ENCODE results near the gene SUMO2. TPM values are rescaled to one million over a fixed set of nuclear protein-coding genes. Genes with fewer than 3 reads are reported as not detected.
A peak's percentile ranks its signal among the peaks of the same experiment; 100 is the strongest.
"Not testable (repeated sequence)": the region's sequence is repeated elsewhere in the genome, so short reads cannot be mapped to it uniquely, and the experiment has no call there.

SUMO2 gene
- total and polyA plus RNA-seq, 5 donors: 99.1 to 272 (median 252) TPM

- intact Hi-C loops (cut with DNase I): no loop called here
Measured at GRCh38 chr17:75159196-75160031, 23.3 kb downstream of the SUMO2 start.

GRCh38 chr17:75158480-75158879 lies 24.3 kb downstream of the SUMO2 start:
- intact Hi-C loops (cut with DNase I); H3K27me3 ChIP-seq (ENCODE audit: control insufficient read depth, insufficient read depth); H3K4me3 ChIP-seq (ENCODE audit: low read length); H3K4me1 ChIP-seq (ENCODE audit: control insufficient read depth, insufficient read depth, low read length); H3K27ac ChIP-seq (ENCODE audit: low read length); ATAC-seq; DNase-seq; H3K9me3 ChIP-seq (ENCODE audit: control insufficient read depth, low read length): not testable (repeated sequence)
- 90% methylated on average over 8 of the region's 8 CpGs for WGBS

More at GRCh38 chr17:75159196-75160031, 23.3 kb downstream of the SUMO2 start:
- no peaks in the 10 kb centered on the region for H3K4me1 ChIP-seq (ENCODE audit: control insufficient read depth, insufficient read depth, low read length)
- H3K9me3 ChIP-seq (ENCODE audit: control insufficient read depth, low read length): no peaks in the 10 kb centered on the region
- DNase-seq (no peak), ATAC-seq (no peak)
- H3K4me3 ChIP-seq (ENCODE audit: low read length): no peak overlapping the region
- H3K27ac ChIP-seq (ENCODE audit: low read length): no peak overlapping the region
- 90% methylated on average over 4 of the region's 4 CpGs for WGBS
- no peaks in the 10 kb centered on the region for H3K27me3 ChIP-seq (ENCODE audit: control insufficient read depth, insufficient read depth)

- DNase-seq (no peak), ATAC-seq (no peak)
- 92% methylated on average over 3 of the region's 3 CpGs for WGBS
- H3K4me1 ChIP-seq (ENCODE audit: control insufficient read depth, insufficient read depth, low read length): peaks cover 3% of the 10 kb centered on the region
- H3K9me3 ChIP-seq (ENCODE audit: control insufficient read depth, low read length): no peaks in the 10 kb centered on the region
- H3K4me3 ChIP-seq (ENCODE audit: low read length): no peak overlapping the region
- intact Hi-C loops (cut with DNase I): no loop called here
- H3K27me3 ChIP-seq (ENCODE audit: control insufficient read depth, insufficient read depth): no peaks in the 10 kb centered on the region
- H3K27ac ChIP-seq (ENCODE audit: low read length): no peak overlapping the region
Measured at GRCh38 chr17:75155191-75155601, 27.6 kb downstream of the SUMO2 start.

GRCh38 chr17:75154195-75155106 lies 28.3 kb downstream of the SUMO2 start, which contains the start of gene JPT1:
JPT1 (minus strand) TSS chr17:75154512; CDS start chr17:75154397, 115 bp downstream.
- peak within 1 kb of the TSS; percentile 82 for H3K4me3 ChIP-seq (ENCODE audit: low read length)
- no peaks in the 10 kb centered on the region for H3K27me3 ChIP-seq (ENCODE audit: control insufficient read depth, insufficient read depth)
- peak within 1 kb of the TSS; percentile 80 for H3K27ac ChIP-seq (ENCODE audit: low read length)
- WGBS: 2% methylated on average over 67 of the region's 67 CpGs
- peaks cover 3% of the 10 kb centered on the region for H3K4me1 ChIP-seq (ENCODE audit: control insufficient read depth, insufficient read depth, low read length)
- peak; percentile 100 for ATAC-seq
- no peaks in the 10 kb centered on the region for H3K9me3 ChIP-seq (ENCODE audit: control insufficient read depth, low read length)
- peak; percentile 98 to 99 (median 99) for DNase-seq
- intact Hi-C loops (cut with DNase I): no loop called here

- Histone ChIP-seq H3K27ac (ENCODE audit: low read length) (no peak overlapping the region), H3K4me1 (ENCODE audit: control insufficient read depth, insufficient read depth, low read length) (peaks cover 3% of the 10 kb centered on the region), H3K9me3 (ENCODE audit: control insufficient read depth, low read length) (no peaks in the 10 kb centered on the region), H3K4me3 (ENCODE audit: low read length) (peak overlapping the region; percentile 82), H3K27me3 (ENCODE audit: control insufficient read depth, insufficient read depth) (no peaks in the 10 kb centered on the region)
- WGBS: under 1% methylated on average over 35 of the region's 35 CpGs
- DNase-seq (no peak), ATAC-seq (no peak)
- intact Hi-C loops (cut with DNase I): no loop called here
Measured at GRCh38 chr17:75153780-75154194, 29.0 kb downstream of the SUMO2 start.

GRCh38 chr17:75152922-75153779 lies 29.6 kb downstream of the SUMO2 start:
- peak in 1 of 3 donors; percentile 16 for DNase-seq
- H3K4me1 ChIP-seq (ENCODE audit: control insufficient read depth, insufficient read depth, low read length): peaks cover 3% of the 10 kb centered on the region
- no peaks in the 10 kb centered on the region for H3K27me3 ChIP-seq (ENCODE audit: control insufficient read depth, insufficient read depth)
- peak overlapping the region; percentile 82 for H3K4me3 ChIP-seq (ENCODE audit: low read length)
- no peaks in the 10 kb centered on the region for H3K9me3 ChIP-seq (ENCODE audit: control insufficient read depth, low read length)
- 5% methylated on average over 28 of the region's 28 CpGs for WGBS
- H3K27ac ChIP-seq (ENCODE audit: low read length): no peak overlapping the region
- no peak for ATAC-seq
- intact Hi-C loops (cut with DNase I): no loop called here

- Histone ChIP-seq H3K27me3 (ENCODE audit: control insufficient read depth, insufficient read depth) (no peaks in the 10 kb centered on the region), H3K4me3 (ENCODE audit: low read length) (no peak overlapping the region), H3K27ac (ENCODE audit: low read length) (no peak overlapping the region), H3K4me1 (ENCODE audit: control insufficient read depth, insufficient read depth, low read length) (peaks cover 3% of the 10 kb centered on the region), H3K9me3 (ENCODE audit: control insufficient read depth, low read length) (no peaks in the 10 kb centered on the region)
- intact Hi-C loops (cut with DNase I): no loop called here
- no peak for ATAC-seq
- WGBS: 84% methylated on average over 6 of the region's 6 CpGs
- no peak for DNase-seq
Measured at GRCh38 chr17:75152523-75152921, 30.2 kb downstream of the SUMO2 start.

- 94% methylated on average over 6 of the region's 6 CpGs for WGBS
- Histone ChIP-seq H3K27me3 (ENCODE audit: control insufficient read depth, insufficient read depth) (no peaks in the 10 kb centered on the region), H3K9me3 (ENCODE audit: control insufficient read depth, low read length) (no peaks in the 10 kb centered on the region), H3K27ac (ENCODE audit: low read length) (no peak overlapping the region), H3K4me3 (ENCODE audit: low read length) (no peak overlapping the region), H3K4me1 (ENCODE audit: control insufficient read depth, insufficient read depth, low read length) (peaks cover 3% of the 10 kb centered on the region)
- DNase-seq (no peak), ATAC-seq (no peak)
- intact Hi-C loops (cut with DNase I): no loop called here
Measured at GRCh38 chr17:75151930-75152329, 30.8 kb downstream of the SUMO2 start.

- Histone ChIP-seq H3K4me3 (ENCODE audit: low read length) (no peak overlapping the region), H3K4me1 (ENCODE audit: control insufficient read depth, insufficient read depth, low read length) (peaks cover 1% of the 10 kb centered on the region), H3K27ac (ENCODE audit: low read length) (no peak overlapping the region), H3K27me3 (ENCODE audit: control insufficient read depth, insufficient read depth) (no peaks in the 10 kb centered on the region), H3K9me3 (ENCODE audit: control insufficient read depth, low read length) (no peaks in the 10 kb centered on the region)
- no peak for DNase-seq
- no peak for ATAC-seq
- intact Hi-C loops (cut with DNase I): no loop called here
- 84% methylated on average over 6 of the region's 6 CpGs for WGBS
Measured at GRCh38 chr17:75147878-75148546, 34.7 kb downstream of the SUMO2 start.

GRCh38 chr17:75146592-75146991 lies 36.2 kb downstream of the SUMO2 start:
- no peaks in the 10 kb centered on the region for H3K9me3 ChIP-seq (ENCODE audit: control insufficient read depth, low read length)
- no peak for ATAC-seq
- no peaks in the 10 kb centered on the region for H3K4me1 ChIP-seq (ENCODE audit: control insufficient read depth, insufficient read depth, low read length)

More at GRCh38 chr17:75146592-75146991, 36.2 kb downstream of the SUMO2 start:
- Histone ChIP-seq H3K4me3 (ENCODE audit: low read length) (no peak overlapping the region), H3K27ac (ENCODE audit: low read length) (no peak overlapping the region), H3K27me3 (ENCODE audit: control insufficient read depth, insufficient read depth) (no peaks in the 10 kb centered on the region)
- no peak for DNase-seq
- WGBS: 80% methylated on average over 3 of the region's 3 CpGs
- intact Hi-C loops (cut with DNase I): no loop called here

All from right cardiac atrium (tissue), 5 donors.